Activated CD4-positive, CD25-positive, alpha-beta regulatory T cell treated with anti-CD3 and anti-CD28 coated beads, Interleukin-2, amount 50 U/mL, for 16 hours (primary cell): ENCODE measurements around the gene CDY1B.
"Not testable (repeated sequence)": the region's sequence is repeated elsewhere in the genome, so short reads cannot be mapped to it uniquely, and the experiment has no call there.

Source experiments
- DNase-seq: peaks from one replicate; pipeline ENCODE4 v3.0.0-alpha.2; 2020; ENCODE audit warnings: low read depth, low spot score

CDY1B gene

GRCh38 chrY:24047919-24048318, at the start of gene CDY1B:
TSS of gene CDY1B (minus strand) at chrY:24048019. CDS start at chrY:24047688, 331 bp downstream.
- DNase-seq, result not testable (repeated sequence)

GRCh38 chrY:24049525-24049924, 1.7 kb upstream of the CDY1B start:
- DNase-seq, result not testable (repeated sequence)

- DNase-seq, result not testable (repeated sequence)
These were observed 4.6 kb downstream of the CDY1B start for GRCh38 chrY:24043209-24043608.

- DNase-seq, result not testable (repeated sequence)
These were observed 8.7 kb downstream of the CDY1B start for GRCh38 chrY:24039008-24039718.

GRCh38 chrY:24026212-24027103, 21.4 kb downstream of the CDY1B start:
- DNase-seq, result not testable (repeated sequence)
